GM12878 (cell line): ENCODE data around the gene CDC25A. TPM values are rescaled to one million over a fixed set of nuclear protein-coding genes. Genes with fewer than 3 reads are reported as not detected.

Source experiments
- BCL11A ChIP-seq: IDR thresholded peaks from 2 replicates; pipeline ENCODE4 v1.6.1; 2011; ENCODE audit warnings: low read depth, low read length
- HDAC6 ChIP-seq: fragments of 200-600 bp; sonication (generic); IDR thresholded peaks from one replicate; pipeline ENCODE4 v1.8.0; 2017; ENCODE audit warnings: antibody characterized with exemption; ENCODE audit not compliant: unreplicated experiment
- JUND ChIP-seq: IDR thresholded peaks from 2 replicates; pipeline ENCODE4 v1.6.1; 2012; ENCODE audit warnings: low read depth, mild to moderate bottlenecking, low read length, improper control_type of control experiment, moderate library complexity
- KLF5 ChIP-seq: fragments of 450-650 bp; IDR thresholded peaks from 2 replicates; pipeline ENCODE4 v1.6.1; 2014; ENCODE audit warnings: mild to moderate bottlenecking; ENCODE audit not compliant: partially characterized antibody
- NR2F1 ChIP-seq: fragments of 450-650 bp; conservative IDR thresholded peaks from 2 replicates; pipeline ENCODE4 v1.6.1; 2017; ENCODE audit warnings: mild to moderate bottlenecking
- SUZ12 ChIP-seq: fragments of 200-600 bp; sonication (generic); IDR thresholded peaks from one replicate; pipeline ENCODE4 v1.6.1; 2018; ENCODE audit warnings: antibody characterized with exemption, mild to moderate bottlenecking; ENCODE audit not compliant: unreplicated experiment
- polyA plus RNA-seq, 11 experiments: library from polyadenylated mRNA; depleted of rRNA in 4 of 11; unstranded in 6 of 11; stranded (reverse) in 5 of 11; fragments of >200 nt; fragmentation: Nextera tagmentation in 4 of 11; fragmentation: Illumina TruSeq in 1 of 11; extraction: Ambion mirVana in 4 of 11; extraction: Trizol in 1 of 11; gene quantifications; 1 replicate in 1 of 11; 2 replicates in 10 of 11; pipeline versions ENCODE4 v1.2.1 to v1.2.3, GENCODE V29; 2011 to 2016; ENCODE audit warnings: inconsistent platforms in 2 of 11, missing spikeins in 2 of 11, low read depth in 1 of 11
- total RNA-seq, 4 experiments: library from RNA; depleted of rRNA in 3 of 4; stranded (reverse); fragments of >200 nt in 3 of 4; fragmentation: Illumina TruSeq in 1 of 4; extraction: Trizol in 1 of 4; gene quantifications; 2 replicates each; pipeline versions ENCODE4 v1.2.1 to v1.2.3, GENCODE V29; 2013 to 2021
- TF ChIP-seq, protein P1 (sequence below): fragments of 450-650 bp; formaldehyde crosslinking; IDR thresholded peaks from 2 replicates; pipeline ENCODE4 v1.4.0; 2022; ENCODE audit warnings: mild to moderate bottlenecking, moderate library complexity
- TF ChIP-seq, protein P2 (sequence below): fragments of 450-650 bp; IDR thresholded peaks from 2 replicates; pipeline ENCODE4 v1.6.1; 2017; ENCODE audit warnings: antibody characterized with exemption, mild to moderate bottlenecking, moderate library complexity

The CDC25A gene
- total and polyA plus RNA-seq, 10 of the 15 experiments (the other 5 are each of a cell fraction or from before 2014, with no cell fraction given), result 2.9 to 36.6 (median 26.9) TPM

DNA sequence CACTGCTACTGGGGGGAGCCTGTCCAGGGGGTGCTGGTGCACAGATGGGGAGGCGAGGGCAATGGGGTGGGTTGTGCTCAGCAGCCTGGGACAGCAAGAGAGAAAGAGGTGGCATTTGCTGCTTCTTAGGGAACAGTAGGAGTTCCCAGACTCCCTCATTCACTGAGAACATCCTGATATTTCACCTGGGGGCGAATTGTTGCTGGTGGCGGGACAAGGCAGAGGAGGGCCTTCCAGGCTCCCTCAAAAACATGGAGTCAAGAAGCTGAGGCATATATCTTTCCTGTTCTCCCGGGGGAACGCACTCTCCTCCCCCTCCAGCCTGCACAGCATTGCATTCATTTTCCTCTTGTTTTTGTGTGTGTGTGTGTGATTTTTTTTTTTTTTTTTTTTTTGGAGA, 65.7 kb downstream of the CDC25A start (continued):
- TF ChIP-seq, protein P1, sequence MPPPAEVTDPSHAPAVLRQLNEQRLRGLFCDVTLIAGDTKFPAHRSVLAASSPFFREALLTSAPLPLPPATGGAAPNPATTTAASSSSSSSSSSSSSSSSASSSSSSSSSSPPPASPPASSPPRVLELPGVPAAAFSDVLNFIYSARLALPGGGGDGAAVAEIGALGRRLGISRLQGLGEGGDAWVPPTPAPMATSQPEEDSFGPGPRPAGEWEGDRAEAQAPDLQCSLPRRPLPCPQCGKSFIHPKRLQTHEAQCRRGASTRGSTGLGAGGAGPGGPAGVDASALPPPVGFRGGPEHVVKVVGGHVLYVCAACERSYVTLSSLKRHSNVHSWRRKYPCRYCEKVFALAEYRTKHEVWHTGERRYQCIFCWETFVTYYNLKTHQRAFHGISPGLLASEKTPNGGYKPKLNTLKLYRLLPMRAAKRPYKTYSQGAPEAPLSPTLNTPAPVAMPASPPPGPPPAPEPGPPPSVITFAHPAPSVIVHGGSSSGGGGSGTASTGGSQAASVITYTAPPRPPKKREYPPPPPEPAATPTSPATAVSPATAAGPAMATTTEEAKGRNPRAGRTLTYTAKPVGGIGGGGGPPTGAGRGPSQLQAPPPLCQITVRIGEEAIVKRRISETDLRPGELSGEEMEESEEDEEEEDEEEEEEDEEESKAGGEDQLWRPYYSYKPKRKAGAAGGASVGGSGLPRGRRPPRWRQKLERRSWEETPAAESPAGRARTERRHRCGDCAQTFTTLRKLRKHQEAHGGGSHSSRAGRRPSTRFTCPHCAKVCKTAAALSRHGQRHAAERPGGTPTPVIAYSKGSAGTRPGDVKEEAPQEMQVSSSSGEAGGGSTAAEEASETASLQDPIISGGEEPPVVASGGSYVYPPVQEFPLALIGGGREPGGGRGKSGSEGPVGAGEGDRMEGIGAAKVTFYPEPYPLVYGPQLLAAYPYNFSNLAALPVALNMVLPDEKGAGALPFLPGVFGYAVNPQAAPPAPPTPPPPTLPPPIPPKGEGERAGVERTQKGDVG (CRISPR knock-in tag), result no peak
- TF ChIP-seq NR2F1, result no peak
- no peak for TF ChIP-seq BCL11A
- no peak for TF ChIP-seq SUZ12
- TF ChIP-seq, protein P2, sequence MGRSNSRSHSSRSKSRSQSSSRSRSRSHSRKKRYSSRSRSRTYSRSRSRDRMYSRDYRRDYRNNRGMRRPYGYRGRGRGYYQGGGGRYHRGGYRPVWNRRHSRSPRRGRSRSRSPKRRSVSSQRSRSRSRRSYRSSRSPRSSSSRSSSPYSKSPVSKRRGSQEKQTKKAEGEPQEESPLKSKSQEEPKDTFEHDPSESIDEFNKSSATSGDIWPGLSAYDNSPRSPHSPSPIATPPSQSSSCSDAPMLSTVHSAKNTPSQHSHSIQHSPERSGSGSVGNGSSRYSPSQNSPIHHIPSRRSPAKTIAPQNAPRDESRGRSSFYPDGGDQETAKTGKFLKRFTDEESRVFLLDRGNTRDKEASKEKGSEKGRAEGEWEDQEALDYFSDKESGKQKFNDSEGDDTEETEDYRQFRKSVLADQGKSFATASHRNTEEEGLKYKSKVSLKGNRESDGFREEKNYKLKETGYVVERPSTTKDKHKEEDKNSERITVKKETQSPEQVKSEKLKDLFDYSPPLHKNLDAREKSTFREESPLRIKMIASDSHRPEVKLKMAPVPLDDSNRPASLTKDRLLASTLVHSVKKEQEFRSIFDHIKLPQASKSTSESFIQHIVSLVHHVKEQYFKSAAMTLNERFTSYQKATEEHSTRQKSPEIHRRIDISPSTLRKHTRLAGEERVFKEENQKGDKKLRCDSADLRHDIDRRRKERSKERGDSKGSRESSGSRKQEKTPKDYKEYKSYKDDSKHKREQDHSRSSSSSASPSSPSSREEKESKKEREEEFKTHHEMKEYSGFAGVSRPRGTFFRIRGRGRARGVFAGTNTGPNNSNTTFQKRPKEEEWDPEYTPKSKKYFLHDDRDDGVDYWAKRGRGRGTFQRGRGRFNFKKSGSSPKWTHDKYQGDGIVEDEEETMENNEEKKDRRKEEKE, result no peak
- TF ChIP-seq HDAC6, result no peak
- no peak for TF ChIP-seq KLF5
- TF ChIP-seq JUND, result no peak
